ENCODE results near the gene SDK2.

DNA sequence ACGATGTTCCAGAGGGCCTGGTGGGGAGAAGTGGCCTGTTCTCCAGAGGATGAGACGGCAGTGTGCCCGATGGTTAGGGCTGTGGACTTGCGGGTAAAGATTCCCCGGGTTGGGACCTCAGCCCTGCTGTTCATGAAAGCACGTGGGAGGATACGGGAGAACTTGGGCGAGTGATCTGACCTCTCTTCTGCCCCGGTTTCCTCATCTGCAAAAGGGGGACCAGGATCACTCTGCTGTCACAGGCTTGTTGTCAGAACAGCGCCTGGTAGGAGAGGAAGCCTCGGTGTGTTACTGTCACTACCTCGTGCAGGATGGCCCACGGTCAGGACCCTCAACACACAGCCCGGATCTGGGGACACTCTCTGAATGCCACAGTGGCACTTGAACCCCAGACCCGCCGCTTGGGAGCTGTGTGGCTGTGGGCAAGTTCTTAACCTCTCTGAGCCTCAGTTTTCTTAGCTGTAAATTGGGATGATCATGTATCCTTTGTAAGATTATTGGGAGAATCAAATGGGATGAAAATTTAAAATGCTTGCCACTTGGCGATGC is 246.9 kb downstream of the SDK2 start:
- no peak for TF ChIP-seq SP1 (CRISPR knock-in tag; IDR thresholded peaks at IDR 0.05)
- TF ChIP-seq RFX5 (IDR thresholded peaks at IDR 0.05; ENCODE audit: low read depth, low read length): no peak
- TF ChIP-seq, protein P1, sequence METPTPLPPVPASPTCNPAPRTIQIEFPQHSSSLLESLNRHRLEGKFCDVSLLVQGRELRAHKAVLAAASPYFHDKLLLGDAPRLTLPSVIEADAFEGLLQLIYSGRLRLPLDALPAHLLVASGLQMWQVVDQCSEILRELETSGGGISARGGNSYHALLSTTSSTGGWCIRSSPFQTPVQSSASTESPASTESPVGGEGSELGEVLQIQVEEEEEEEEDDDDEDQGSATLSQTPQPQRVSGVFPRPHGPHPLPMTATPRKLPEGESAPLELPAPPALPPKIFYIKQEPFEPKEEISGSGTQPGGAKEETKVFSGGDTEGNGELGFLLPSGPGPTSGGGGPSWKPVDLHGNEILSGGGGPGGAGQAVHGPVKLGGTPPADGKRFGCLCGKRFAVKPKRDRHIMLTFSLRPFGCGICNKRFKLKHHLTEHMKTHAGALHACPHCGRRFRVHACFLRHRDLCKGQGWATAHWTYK (CRISPR knock-in tag; IDR thresholded peaks at IDR 0.05): no peak
- no peak for TF ChIP-seq EP300 (IDR thresholded peaks at IDR 0.05; ENCODE audit: low read length)
- TF ChIP-seq, protein P2, sequence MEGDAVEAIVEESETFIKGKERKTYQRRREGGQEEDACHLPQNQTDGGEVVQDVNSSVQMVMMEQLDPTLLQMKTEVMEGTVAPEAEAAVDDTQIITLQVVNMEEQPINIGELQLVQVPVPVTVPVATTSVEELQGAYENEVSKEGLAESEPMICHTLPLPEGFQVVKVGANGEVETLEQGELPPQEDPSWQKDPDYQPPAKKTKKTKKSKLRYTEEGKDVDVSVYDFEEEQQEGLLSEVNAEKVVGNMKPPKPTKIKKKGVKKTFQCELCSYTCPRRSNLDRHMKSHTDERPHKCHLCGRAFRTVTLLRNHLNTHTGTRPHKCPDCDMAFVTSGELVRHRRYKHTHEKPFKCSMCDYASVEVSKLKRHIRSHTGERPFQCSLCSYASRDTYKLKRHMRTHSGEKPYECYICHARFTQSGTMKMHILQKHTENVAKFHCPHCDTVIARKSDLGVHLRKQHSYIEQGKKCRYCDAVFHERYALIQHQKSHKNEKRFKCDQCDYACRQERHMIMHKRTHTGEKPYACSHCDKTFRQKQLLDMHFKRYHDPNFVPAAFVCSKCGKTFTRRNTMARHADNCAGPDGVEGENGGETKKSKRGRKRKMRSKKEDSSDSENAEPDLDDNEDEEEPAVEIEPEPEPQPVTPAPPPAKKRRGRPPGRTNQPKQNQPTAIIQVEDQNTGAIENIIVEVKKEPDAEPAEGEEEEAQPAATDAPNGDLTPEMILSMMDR (IDR thresholded peaks at IDR 0.05 in 2 of 3, conservative IDR thresholded peaks at IDR 0.05 in 1 of 3; ENCODE audit: insufficient read depth in 2 of 3, low read depth in 1 of 3, low read length in 3 of 3): no peak
- no peak for TF ChIP-seq BACH1 (tag; IDR thresholded peaks at IDR 0.05)
- TF ChIP-seq SP2 (IDR thresholded peaks at IDR 0.05; ENCODE audit: extremely low read depth, low read depth, low read length, poor library complexity, severe bottlenecking): no peak
- TF ChIP-seq GTF2F1 (IDR thresholded peaks at IDR 0.05; ENCODE audit: low read depth, low read length): no peak
- no peak for TF ChIP-seq ZBTB8A (IDR thresholded peaks at IDR 0.05; ENCODE audit: partially characterized antibody)
- no peak for TF ChIP-seq ZNF445 (CRISPR knock-in tag; IDR thresholded peaks at IDR 0.05; ENCODE audit: low read depth)
- TF ChIP-seq, protein P3, sequence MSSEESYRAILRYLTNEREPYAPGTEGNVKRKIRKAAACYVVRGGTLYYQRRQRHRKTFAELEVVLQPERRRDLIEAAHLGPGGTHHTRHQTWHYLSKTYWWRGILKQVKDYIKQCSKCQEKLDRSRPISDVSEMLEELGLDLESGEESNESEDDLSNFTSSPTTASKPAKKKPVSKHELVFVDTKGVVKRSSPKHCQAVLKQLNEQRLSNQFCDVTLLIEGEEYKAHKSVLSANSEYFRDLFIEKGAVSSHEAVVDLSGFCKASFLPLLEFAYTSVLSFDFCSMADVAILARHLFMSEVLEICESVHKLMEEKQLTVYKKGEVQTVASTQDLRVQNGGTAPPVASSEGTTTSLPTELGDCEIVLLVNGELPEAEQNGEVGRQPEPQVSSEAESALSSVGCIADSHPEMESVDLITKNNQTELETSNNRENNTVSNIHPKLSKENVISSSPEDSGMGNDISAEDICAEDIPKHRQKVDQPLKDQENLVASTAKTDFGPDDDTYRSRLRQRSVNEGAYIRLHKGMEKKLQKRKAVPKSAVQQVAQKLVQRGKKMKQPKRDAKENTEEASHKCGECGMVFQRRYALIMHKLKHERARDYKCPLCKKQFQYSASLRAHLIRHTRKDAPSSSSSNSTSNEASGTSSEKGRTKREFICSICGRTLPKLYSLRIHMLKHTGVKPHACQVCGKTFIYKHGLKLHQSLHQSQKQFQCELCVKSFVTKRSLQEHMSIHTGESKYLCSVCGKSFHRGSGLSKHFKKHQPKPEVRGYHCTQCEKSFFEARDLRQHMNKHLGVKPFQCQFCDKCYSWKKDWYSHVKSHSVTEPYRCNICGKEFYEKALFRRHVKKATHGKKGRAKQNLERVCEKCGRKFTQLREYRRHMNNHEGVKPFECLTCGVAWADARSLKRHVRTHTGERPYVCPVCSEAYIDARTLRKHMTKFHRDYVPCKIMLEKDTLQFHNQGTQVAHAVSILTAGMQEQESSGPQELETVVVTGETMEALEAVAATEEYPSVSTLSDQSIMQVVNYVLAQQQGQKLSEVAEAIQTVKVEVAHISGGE (CRISPR knock-in tag; IDR thresholded peaks at IDR 0.05): no peak
- TF ChIP-seq CBX1 (IDR thresholded peaks at IDR 0.05; ENCODE audit: low read depth): no peak
- no peak for TF ChIP-seq GABPB1 (CRISPR knock-in tag; IDR thresholded peaks at IDR 0.05)

Data from K562 (cell line).